GM21717 (cell line): Measurements from ENCODE around the gene MCM7.
A peak's percentile ranks its signal among the peaks of the same experiment; 100 is the strongest.

Experiments used
- ATAC-seq: cut with Tn5 transposase; IDR thresholded peaks from one replicate; pipeline ENCODE4 v1.9.1; 2021; ENCODE audit warnings: mild to moderate bottlenecking, moderate library complexity; ENCODE audit not compliant: unreplicated experiment

MCM7 gene

GRCh38 chr7:100075418-100075817 lies 25.8 kb downstream of the MCM7 start:
- ATAC-seq = no peak

- ATAC-seq = no peak
These were observed 26.4 kb downstream of the MCM7 start for GRCh38 chr7:100074841-100075240.

- ATAC-seq = no peak
These were observed 28.7 kb downstream of the MCM7 start for GRCh38 chr7:100072462-100072861.

GRCh38 chr7:100071018-100071723 lies 30.0 kb downstream of the MCM7 start:
- ATAC-seq = no peak

- ATAC-seq = no peak
These were observed 31.2 kb downstream of the MCM7 start for GRCh38 chr7:100069991-100070390.

- ATAC-seq = no peak
These were observed 34.2 kb downstream of the MCM7 start for GRCh38 chr7:100066953-100067352.

- ATAC-seq = no peak
These were observed 35.6 kb downstream of the MCM7 start for GRCh38 chr7:100065452-100066186.

- ATAC-seq = no peak
These were observed 37.0 kb downstream of the MCM7 start for GRCh38 chr7:100064162-100064561.

GRCh38 chr7:100063376-100063775 lies 37.8 kb downstream of the MCM7 start:
- ATAC-seq = no peak

GRCh38 chr7:100061518-100062193 lies 39.5 kb downstream of the MCM7 start:
- ATAC-seq = no peak

GRCh38 chr7:100059251-100059739 lies 41.9 kb downstream of the MCM7 start:
- no peak for ATAC-seq

- no peak for ATAC-seq
These were observed 44.2 kb downstream of the MCM7 start for GRCh38 chr7:100057006-100057405.

GRCh38 chr7:100053215-100053614 lies 48.0 kb downstream of the MCM7 start:
- ATAC-seq = no peak

GRCh38 chr7:100051611-100052010 lies 49.6 kb downstream of the MCM7 start:
- no peak for ATAC-seq

GRCh38 chr7:100049441-100050291 lies 51.5 kb downstream of the MCM7 start, which contains the start of gene ZSCAN21:
ZSCAN21 (plus strand) TSS chr7:100049774; CDS start chr7:100057007, 7,233 bp downstream.
- ATAC-seq = peak; percentile 88

GRCh38 chr7:100048680-100049079 lies 52.5 kb downstream of the MCM7 start:
- no peak for ATAC-seq

- no peak for ATAC-seq
These were observed 56.5 kb downstream of the MCM7 start for GRCh38 chr7:100044718-100045117.
